ENCODE results near the gene SSR2. TPM values are rescaled to one million over a fixed set of nuclear protein-coding genes. Genes with fewer than 3 reads are reported as not detected.

The SSR2 gene
- total RNA-seq, 1 donor from 2014 or later = 323 TPM

- DNase-seq (ENCODE audit: low read depth in 2 of 2) = no peak
Observed at GRCh38 chr1:155974208-155975115, 46.3 kb downstream of the SSR2 start.

DNA sequence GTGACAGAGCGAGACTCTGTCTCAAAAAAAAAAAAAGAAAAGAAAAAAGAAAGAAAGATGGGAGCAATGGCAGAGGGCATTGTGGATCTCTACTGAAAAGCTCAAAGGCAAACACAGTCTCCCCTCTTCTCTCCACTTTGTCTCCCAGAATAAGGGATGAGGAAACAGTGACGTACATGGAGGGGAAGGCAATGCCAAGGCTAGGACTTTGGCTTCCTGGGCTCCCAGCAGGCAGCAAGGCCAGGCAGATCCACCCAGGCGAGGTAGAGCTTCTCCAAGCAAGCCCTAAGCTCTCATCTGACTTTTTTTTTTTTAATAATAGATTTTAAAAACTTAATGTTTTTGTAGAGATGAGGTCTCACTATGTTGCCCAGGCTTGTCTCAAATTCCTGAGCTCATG, 47.0 kb downstream of the SSR2 start:
- no peak for DNase-seq (ENCODE audit: low read depth in 2 of 2)

DNA sequence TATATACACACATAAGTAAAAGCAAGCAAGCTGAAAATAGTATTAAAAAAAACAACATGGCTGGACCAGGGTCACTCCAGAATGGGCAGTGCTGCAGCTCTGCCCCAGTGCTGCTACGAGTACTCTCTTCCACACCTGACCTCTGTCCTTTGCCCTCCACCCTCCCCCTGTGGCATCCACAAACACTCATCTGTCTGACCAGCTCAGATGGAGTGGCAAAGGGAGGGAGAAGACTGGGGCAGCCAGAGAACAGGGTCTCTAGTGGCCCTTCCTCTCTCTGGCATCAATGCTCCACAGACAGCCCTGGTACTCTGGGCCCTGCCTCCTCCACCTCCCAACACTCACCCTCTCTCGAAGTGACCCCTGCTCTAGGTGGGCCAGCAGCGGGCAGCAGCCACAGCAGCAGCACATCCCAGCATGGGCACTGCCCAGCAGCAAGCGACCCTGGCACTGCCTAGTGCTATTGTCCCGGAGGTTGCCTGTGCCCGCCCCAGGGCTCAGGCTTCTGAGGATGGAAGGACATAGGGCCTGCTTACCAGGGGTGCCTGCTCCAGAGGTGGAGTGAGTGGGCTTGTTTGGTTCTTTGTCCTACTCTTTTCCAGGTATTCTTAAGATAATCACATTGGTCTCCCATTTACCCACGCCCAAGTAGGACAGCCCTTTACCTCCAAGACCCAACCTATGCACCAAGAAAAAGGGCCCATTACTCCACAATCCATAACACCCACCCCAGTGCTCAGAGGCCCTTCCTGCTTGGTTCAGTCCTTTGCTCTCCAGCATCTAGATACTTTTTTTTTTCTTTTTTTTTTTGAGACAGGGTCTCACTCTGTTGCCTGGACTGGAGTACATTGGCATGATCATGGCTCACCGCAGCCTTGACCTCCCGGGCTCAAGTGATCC, 48.6 kb downstream of the SSR2 start:
- no peak for DNase-seq (ENCODE audit: low read depth in 2 of 2)

DNA sequence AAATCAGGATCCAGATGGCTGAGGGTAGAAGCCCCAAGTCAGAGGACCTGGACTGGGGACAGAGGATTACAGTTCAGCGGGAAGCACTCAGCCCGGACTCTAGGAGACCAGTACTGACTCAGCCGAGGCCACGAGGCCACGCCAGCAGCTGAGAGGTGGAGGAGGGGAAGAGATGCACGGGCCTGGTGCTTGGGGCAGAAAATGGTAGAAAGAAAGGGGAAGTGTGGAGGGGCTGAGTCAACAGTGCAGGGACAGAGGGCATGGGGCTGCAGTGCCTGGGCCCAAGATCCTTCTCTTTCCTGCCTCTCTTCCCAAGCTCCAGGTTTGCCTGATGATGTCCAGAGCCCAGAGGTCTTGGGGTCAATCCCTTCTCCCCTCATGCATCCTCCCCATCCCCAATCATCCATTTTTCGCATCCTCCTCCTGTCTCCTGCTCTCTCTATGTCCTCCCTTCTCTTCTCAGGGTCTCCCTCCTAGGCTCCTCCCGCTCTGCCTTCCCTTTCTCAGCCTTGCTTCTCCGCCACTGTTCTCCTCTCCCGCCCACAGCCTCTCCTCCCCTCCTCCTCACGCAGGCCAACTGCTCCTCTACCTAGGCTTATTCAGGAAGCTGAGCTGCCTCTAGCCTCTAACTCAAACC, 50.1 kb downstream of the SSR2 start:
- DNase-seq (ENCODE audit: low read depth in 2 of 2) = peak in 1 of 2 donors; percentile 87

- DNase-seq (ENCODE audit: low read depth in 2 of 2) = no peak
Observed at GRCh38 chr1:155969377-155969791, 51.4 kb downstream of the SSR2 start.

- DNase-seq (ENCODE audit: low read depth in 2 of 2) = no peak
Observed at GRCh38 chr1:155968670-155969069, 52.1 kb downstream of the SSR2 start.

DNA sequence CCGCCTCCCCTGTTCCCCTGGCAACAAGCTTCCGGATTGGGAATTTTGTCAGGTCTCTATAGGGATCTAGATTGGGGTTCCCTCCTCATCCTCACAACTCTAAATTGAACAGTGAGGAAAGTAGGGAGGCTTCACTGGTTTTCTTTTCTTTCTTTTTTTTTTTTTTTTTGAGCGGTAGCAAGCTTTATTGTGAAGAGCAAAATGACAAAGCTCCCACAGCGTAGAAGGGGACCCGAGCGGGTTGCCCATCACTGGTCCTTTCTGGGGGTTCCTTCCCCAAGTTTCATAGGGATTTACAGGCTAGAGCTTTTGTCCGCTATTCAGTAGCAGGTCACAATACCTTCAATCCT, 52.7 kb downstream of the SSR2 start:
- no peak for DNase-seq (ENCODE audit: low read depth in 2 of 2)

DNA sequence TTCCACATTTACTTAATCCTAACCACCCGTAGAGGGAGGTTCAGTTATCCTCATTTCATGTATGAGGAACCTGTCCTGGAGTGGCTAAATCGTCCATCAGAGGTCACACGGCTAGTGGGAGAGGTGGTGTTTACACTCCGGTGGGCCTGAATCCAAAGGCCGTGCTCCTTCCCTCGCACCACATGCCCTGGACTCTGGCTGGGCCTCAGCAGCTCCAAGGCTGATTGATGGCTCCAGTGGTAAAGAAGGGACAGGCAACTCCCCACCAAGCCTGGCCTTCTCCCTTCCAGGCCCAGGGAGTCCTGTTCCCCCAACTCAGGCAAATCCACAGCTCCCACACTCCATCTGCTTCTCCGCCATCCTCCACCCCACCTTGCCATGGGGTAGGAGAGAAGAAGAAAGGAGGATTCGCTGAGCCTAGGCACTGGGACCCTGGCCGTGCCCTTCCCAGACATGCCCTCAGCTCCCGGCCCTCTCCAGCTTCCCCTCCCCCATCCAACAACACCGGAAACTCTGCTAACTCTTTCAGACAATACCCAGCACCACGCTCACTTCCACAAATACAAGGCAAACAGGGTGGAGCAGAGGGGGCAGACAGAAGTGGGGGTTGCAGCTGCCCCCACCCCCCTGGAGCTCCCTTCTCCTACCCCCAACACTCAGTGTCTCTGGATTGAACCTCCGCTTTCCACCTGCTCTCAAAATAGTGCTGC, 53.3 kb downstream of the SSR2 start:
- DNase-seq (ENCODE audit: low read depth in 2 of 2) = peak; percentile 38 to 81

DNA sequence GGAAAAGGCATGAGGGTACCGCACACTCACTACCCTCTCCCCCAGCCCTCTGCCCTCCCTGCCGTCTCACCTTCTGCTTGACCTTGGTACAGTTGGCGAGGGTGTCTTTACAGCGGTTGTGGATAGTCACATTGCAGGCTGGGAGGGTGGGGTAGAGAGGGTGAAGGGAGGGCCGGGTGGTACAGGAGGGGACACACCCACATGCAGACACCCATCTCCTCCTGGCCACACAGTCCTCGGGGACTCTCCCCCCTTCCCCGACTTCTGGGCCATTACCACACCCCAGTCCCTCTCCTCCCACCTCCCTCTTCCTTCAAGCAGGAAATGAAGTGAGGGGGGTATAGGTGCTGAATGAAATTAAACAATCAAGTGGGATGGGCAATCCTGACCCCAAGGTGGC, 54.0 kb downstream of the SSR2 start:
- DNase-seq (ENCODE audit: low read depth in 2 of 2) = no peak

- no peak for DNase-seq (ENCODE audit: low read depth in 2 of 2)
Observed at GRCh38 chr1:155966135-155966534, 54.6 kb downstream of the SSR2 start.

DNA sequence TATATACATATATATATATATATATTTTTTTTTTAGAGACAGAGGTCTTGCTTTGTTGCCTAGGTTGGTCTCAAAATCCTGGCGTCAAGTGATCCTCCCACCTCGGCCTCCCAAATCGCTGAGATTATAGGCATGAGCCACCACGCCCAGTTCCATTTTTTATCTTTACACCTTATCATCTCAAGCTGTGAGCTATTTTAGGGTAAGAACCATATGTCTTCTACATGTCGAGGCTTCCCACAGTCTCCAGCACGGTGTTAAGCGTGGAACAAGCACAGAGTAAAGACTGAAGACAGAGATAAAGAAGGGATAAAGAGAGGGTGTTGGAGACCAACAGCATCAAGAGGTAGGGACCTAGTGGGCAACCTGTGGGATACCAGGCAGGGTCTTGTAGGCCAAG, 56.6 kb downstream of the SSR2 start:
- DNase-seq (ENCODE audit: low read depth in 2 of 2) = no peak

- peak in 1 of 2 donors; percentile 59 for DNase-seq (ENCODE audit: low read depth in 2 of 2)
Observed at GRCh38 chr1:155962599-155963211, 58.0 kb downstream of the SSR2 start.

DNA sequence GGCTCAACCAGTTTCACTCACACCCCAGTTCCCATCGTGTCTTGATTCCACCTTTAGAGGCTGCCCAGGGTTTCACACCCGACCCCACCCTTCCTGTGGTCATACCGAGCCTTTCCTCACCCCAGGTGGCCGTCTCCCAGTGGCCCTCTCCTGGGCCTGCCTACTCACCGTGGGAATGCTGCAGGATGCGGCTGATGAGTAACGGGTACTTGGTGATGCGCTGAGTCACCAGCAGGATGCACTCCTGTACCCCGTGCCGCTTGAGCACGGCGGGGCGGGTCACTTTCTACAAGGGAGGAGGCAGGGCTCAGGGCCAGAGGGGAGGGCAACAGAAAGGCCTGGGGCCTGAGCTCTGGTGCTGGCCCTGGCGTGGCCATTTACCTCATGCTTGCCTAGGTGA, 58.8 kb downstream of the SSR2 start:
- DNase-seq (ENCODE audit: low read depth in 2 of 2) = peak; percentile 85 to 98

DNA sequence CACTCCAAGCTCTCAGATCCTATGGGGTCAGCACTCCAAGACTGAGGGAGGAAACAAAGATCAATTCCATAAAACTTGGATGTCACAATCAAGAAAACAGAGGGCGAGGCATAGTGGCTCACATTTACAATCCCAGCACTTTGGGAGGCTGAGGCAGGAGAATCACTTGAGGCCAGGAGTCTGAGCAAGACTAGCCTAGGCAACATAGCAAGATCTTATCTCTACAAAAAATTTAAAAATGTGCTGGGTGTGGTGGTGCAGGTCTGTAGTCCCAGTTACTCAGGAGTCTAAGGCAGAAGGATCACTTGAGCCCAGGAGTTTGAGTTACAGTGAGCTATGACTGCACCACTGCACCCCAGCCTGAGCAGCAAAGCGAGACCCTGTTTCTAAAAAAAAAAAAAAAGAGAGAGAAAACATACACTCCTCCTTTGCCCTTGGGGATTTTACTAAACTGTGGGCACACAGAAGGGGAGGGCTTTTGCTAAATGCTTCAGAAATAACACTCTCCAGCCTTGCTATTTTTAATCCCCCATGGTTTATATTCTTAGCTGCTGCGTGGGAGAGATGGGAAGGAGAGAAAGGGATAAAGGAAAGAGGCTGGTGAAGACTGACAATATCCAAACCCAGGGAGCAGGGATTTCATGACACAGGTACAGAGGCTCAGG, 60.5 kb downstream of the SSR2 start:
- DNase-seq (ENCODE audit: low read depth in 2 of 2) = no peak

Other genes starting within 250 kb of the SSR2 start
- 16.3 and 23.6 TPM in 2 replicates for gene GON4L, start 163.7 kb downstream of the SSR2 start, total RNA-seq
- gene SYT11, start 161.4 kb downstream of the SSR2 start, total RNA-seq = 14.2 and 20.3 TPM in 2 replicates
- 18.2 and 36.3 TPM in 2 replicates for gene RIT1, start 109.6 kb downstream of the SSR2 start, total RNA-seq
- gene KHDC4, start 86.5 kb downstream of the SSR2 start, total RNA-seq = 14.6 and 18.6 TPM in 2 replicates
- gene RXFP4, start 79.3 kb downstream of the SSR2 start, total RNA-seq = not detected in 2 replicates
- 69.4 and 75.9 TPM in 2 replicates for gene ARHGEF2, start 42.4 kb downstream of the SSR2 start, total RNA-seq
- gene UBQLN4, start 32.8 kb upstream of the SSR2 start, total RNA-seq = 13.1 and 14.3 TPM in 2 replicates
- 83.2 and 89.3 TPM in 2 replicates for gene LAMTOR2, start 33.8 kb upstream of the SSR2 start, total RNA-seq
- not detected in 2 replicates for gene RAB25, start 40.2 kb upstream of the SSR2 start, total RNA-seq
- 3.6 and 7.0 TPM in 2 replicates for gene MEX3A, start 61.5 kb upstream of the SSR2 start, total RNA-seq
- 402 and 626 TPM in 2 replicates for gene LMNA, start 93.8 kb upstream of the SSR2 start, total RNA-seq
- gene SEMA4A, start 132.6 kb upstream of the SSR2 start, total RNA-seq = 0.39 and 0.51 TPM in 2 replicates
- gene SLC25A44, start 173.2 kb upstream of the SSR2 start, total RNA-seq = 9.0 and 15.6 TPM in 2 replicates
- gene PMF1, start 192.1 kb upstream of the SSR2 start, total RNA-seq = 52.0 and 70.2 TPM in 2 replicates
- 0.26 and 0.63 TPM in 2 replicates for gene BGLAP, start 221.2 kb upstream of the SSR2 start, total RNA-seq
- gene PAQR6, start 227.1 kb upstream of the SSR2 start, total RNA-seq = 0.38 and 0.39 TPM in 2 replicates